A549 (cell line): ENCODE results near the gene KIF21B. TPM values are rescaled to one million over a fixed set of nuclear protein-coding genes. Genes with fewer than 3 reads are reported as not detected.
"Not testable (repeated sequence)": the region's sequence is repeated elsewhere in the genome, so short reads cannot be mapped to it uniquely, and the experiment has no call there.

Source experiments
- ATAC-seq, 2 experiments: fragments of 200-7000 bp in 1 of 2; fragments of >200 bp in 1 of 2; cut with Nextera tagmentation in 1 of 2; cut with Tn5 transposase in 1 of 2; 3 replicates each; pipeline versions ENCODE4 v1.8.0 to v1.9.1; 2018 to 2020; ENCODE audit warnings: mild to moderate bottlenecking in 1 of 2, moderate library complexity in 1 of 2
- CTCF ChIA-PET: fragments of 300-600 bp; sonication (Branson Sonifier 250); formaldehyde crosslinking; extraction: SDS; loops from one replicate; lab custom pipeline; 2021; ENCODE audit warnings: antibody characterized with exemption, inconsistent platforms; lab: Yijun Ruan, JAX
- POLR2A ChIA-PET: fragments of 350-600 bp; formaldehyde crosslinking; extraction: SDS; loops from one replicate; lab custom pipeline; 2021; ENCODE audit warnings: antibody characterized with exemption, inconsistent platforms; lab: Yijun Ruan, JAX
- DNase-seq, 2 experiments: peaks; one replicate each; pipeline versions ENCODE4 v3.0.0 to v3.0.0-alpha.2; 2011 to 2016; ENCODE audit warnings: low read depth in 1 of 2, low spot score in 1 of 2
- FAIRE-seq: peaks from 2 replicates; lab custom pipeline; 2011; peaks lifted over from hg19 to GRCh38; lab: Jason Lieb, UNC
- H3K27ac ChIP-seq, 2 experiments: fragments of >200 bp; sonication (Bioruptor Twin); formaldehyde crosslinking; 3 replicates each; pipeline ENCODE4 v1.5.1; 2016 to 2017
- H3K4me1 ChIP-seq: fragments of >200 bp; sonication (Bioruptor Twin); formaldehyde crosslinking; 3 replicates; pipeline ENCODE4 v1.6.1; 2016
- H3K4me2 ChIP-seq: fragments of >200 bp; sonication (Bioruptor Twin); formaldehyde crosslinking; 3 replicates; pipeline ENCODE4 v1.6.1; 2016
- H3K4me3 ChIP-seq: fragments of >200 bp; sonication (Bioruptor Twin); formaldehyde crosslinking; 3 replicates; pipeline ENCODE4 v1.5.1; 2016
- H3K9me3 ChIP-seq: fragments of >200 bp; sonication (Bioruptor Twin); formaldehyde crosslinking; 3 replicates; pipeline ENCODE4 v1.6.1; 2016
- CBX8 ChIP-seq: fragments of 200-600 bp; sonication (generic); IDR thresholded peaks from 2 replicates; pipeline ENCODE4 v1.6.1; 2016
- CHD4 ChIP-seq: fragments of 200-600 bp; sonication (generic); IDR thresholded peaks from 2 replicates; pipeline ENCODE4 v1.6.1; 2016; ENCODE audit warnings: antibody characterized with exemption, mild to moderate bottlenecking, borderline replicate concordance
- EHF ChIP-seq: fragments of 250-450 bp; sonication (Bioruptor Pico); IDR thresholded peaks from 2 replicates; pipeline ENCODE4 v1.5.0; 2020; ENCODE audit warnings: mild to moderate bottlenecking
- EHMT2 ChIP-seq: fragments of 200-600 bp; sonication (generic); IDR thresholded peaks from 2 replicates; pipeline ENCODE4 v1.6.1; 2016; ENCODE audit warnings: antibody characterized with exemption, low read depth, mild to moderate bottlenecking, moderate library complexity
- FOSB ChIP-seq: fragments of 250-450 bp; sonication (Bioruptor Pico); IDR thresholded peaks from 2 replicates; pipeline ENCODE4 v1.5.0; 2020; ENCODE audit warnings: mild to moderate bottlenecking, moderate library complexity
- FOXS1 ChIP-seq: fragments of 250-450 bp; sonication (Bioruptor Pico); IDR thresholded peaks from 2 replicates; pipeline ENCODE4 v1.5.0; 2020; ENCODE audit warnings: mild to moderate bottlenecking, moderate library complexity
- GATA3 ChIP-seq: IDR thresholded peaks from 2 replicates; pipeline ENCODE4 v1.6.1; 2012; ENCODE audit warnings: borderline replicate concordance
- HOXB13 ChIP-seq: fragments of 250-450 bp; sonication (Bioruptor Pico); IDR thresholded peaks from 2 replicates; pipeline ENCODE4 v1.5.0; 2020; ENCODE audit warnings: low read depth, mild to moderate bottlenecking, moderate library complexity
- KDM1A ChIP-seq: fragments of 200-600 bp; sonication (generic); IDR thresholded peaks from 2 replicates; pipeline ENCODE4 v1.6.1; 2016; ENCODE audit warnings: low read depth, mild to moderate bottlenecking
- KDM5A ChIP-seq: fragments of 200-600 bp; sonication (generic); IDR thresholded peaks from 2 replicates; pipeline ENCODE4 v1.6.1; 2016; ENCODE audit warnings: antibody characterized with exemption, mild to moderate bottlenecking
- MYC ChIP-seq: IDR thresholded peaks from 2 replicates; pipeline ENCODE4 v1.6.1; 2012; ENCODE audit warnings: mild to moderate bottlenecking, inconsistent platforms, low read length, improper control_type of control experiment, borderline replicate concordance
- NFE2L2 ChIP-seq: fragments of 150-350 bp; conservative IDR thresholded peaks from 2 replicates; pipeline ENCODE4 v1.6.1; 2014; ENCODE audit warnings: low read length
- POLR2AphosphoS2 ChIP-seq: conservative IDR thresholded peaks from 2 replicates; pipeline ENCODE4 v1.6.1; 2012; ENCODE audit warnings: low read length, improper control_type of control experiment, inconsistent platforms
- RCOR1 ChIP-seq: fragments of 150-350 bp; IDR thresholded peaks from 2 replicates; pipeline ENCODE4 v1.6.1; 2014; ENCODE audit warnings: antibody characterized with exemption, low read length, low read depth
- RFX5 ChIP-seq: fragments of 450-650 bp; IDR thresholded peaks from 2 replicates; pipeline ENCODE4 v1.7.1; 2014; ENCODE audit warnings: antibody characterized with exemption, mild to moderate bottlenecking, moderate library complexity
- SMC3 ChIP-seq: fragments of >200 bp; sonication (Bioruptor Twin); formaldehyde crosslinking; IDR thresholded peaks from 3 replicates; pipeline ENCODE4 v1.6.1; 2018; ENCODE audit warnings: inconsistent platforms
- TFCP2L1 ChIP-seq: fragments of 250-450 bp; sonication (Bioruptor Pico); IDR thresholded peaks from 2 replicates; pipeline ENCODE4 v1.5.0; 2021; ENCODE audit warnings: mild to moderate bottlenecking
- TP53 ChIP-seq: fragments of 250-450 bp; sonication (Bioruptor Pico); IDR thresholded peaks from 2 replicates; pipeline ENCODE4 v1.5.0; 2021; ENCODE audit warnings: mild to moderate bottlenecking, moderate library complexity
- ZFP36 ChIP-seq: fragments of 450-650 bp; IDR thresholded peaks from 2 replicates; pipeline ENCODE4 v1.6.1; 2014; ENCODE audit warnings: borderline replicate concordance; ENCODE audit not compliant: partially characterized antibody
- ZSCAN20 ChIP-seq: fragments of 250-450 bp; sonication (Bioruptor Pico); IDR thresholded peaks from 2 replicates; pipeline ENCODE4 v1.8.0; 2022; ENCODE audit warnings: mild to moderate bottlenecking, moderate library complexity
- WGBS: methylation state at CpG from one replicate; pipeline ENCODE4 v1.1.6; 2017; ENCODE audit errors: missing lambda C conversion rate; 5-methylcytosine and 5-hydroxymethylcytosine counted together
- polyA plus RNA-seq, 4 experiments: library from polyadenylated mRNA; depleted of rRNA in 3 of 4; stranded (reverse); fragments of >200 nt; fragmentation: RNase III in 1 of 4; extraction: RNeasy Plus Mini Kit Qiagen cat#74134 plus additional on column Dnase treatment in 1 of 4; gene quantifications; 2 replicates in 3 of 4; 3 replicates in 1 of 4; pipeline ENCODE4 v1.2.3, GENCODE V29; 2011 to 2017
- TF ChIP-seq, protein P1 (sequence below): IDR thresholded peaks from 2 replicates; pipeline ENCODE4 v1.6.1; 2012
- TF ChIP-seq, protein P2 (sequence below): fragments of 450-650 bp; IDR thresholded peaks from 2 replicates; pipeline ENCODE4 v1.6.1; 2014; ENCODE audit warnings: antibody characterized with exemption
- TF ChIP-seq, protein P3 (sequence below): fragments of 250-450 bp; sonication (Bioruptor Pico); IDR thresholded peaks from 2 replicates; pipeline ENCODE4 v1.5.0; 2020; ENCODE audit warnings: low read depth, mild to moderate bottlenecking, moderate library complexity
- TF ChIP-seq, protein P4 (sequence below): fragments of >200 bp; sonication (Bioruptor Twin); formaldehyde crosslinking; IDR thresholded peaks from 3 replicates; pipeline ENCODE4 v1.6.1; 2016
- TF ChIP-seq, protein P5 (sequence below): fragments of >200 bp; sonication (Bioruptor Twin); formaldehyde crosslinking; IDR thresholded peaks from 3 replicates; pipeline ENCODE4 v1.5.1; 2016

The KIF21B gene
- polyA plus RNA-seq, 2 of the 4 experiments (the other 2 are of a cell fraction) = 1.4 to 3.8 TPM

DNA sequence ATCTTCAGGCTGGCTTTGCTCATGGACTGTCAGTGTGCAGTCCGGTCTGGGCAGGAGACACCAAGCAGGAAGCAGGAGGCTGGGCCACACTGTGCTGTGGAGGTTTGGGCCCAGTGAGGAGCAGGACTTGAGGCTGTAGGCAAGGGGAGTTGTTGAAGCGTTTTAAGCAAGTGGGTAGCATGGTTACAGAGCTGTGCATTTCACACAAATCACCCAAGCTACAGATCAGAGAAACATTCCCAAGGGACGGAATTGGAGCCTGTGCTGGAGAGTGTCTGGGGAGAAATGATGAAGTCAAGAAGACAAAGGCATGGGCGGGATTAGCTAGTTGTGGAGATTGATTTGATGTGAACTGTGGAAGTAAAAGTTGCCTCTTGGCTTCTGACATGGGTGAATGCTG, 60.9 kb downstream of the KIF21B start (continued):
- TF ChIP-seq, protein P1, sequence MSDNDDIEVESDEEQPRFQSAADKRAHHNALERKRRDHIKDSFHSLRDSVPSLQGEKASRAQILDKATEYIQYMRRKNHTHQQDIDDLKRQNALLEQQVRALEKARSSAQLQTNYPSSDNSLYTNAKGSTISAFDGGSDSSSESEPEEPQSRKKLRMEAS = no peak
- TF ChIP-seq MYC (no peak), EHF (no peak), TFCP2L1 (CRISPR knock-in tag) (no peak), HOXB13 (CRISPR knock-in tag) (no peak), RCOR1 (no peak)

DNA sequence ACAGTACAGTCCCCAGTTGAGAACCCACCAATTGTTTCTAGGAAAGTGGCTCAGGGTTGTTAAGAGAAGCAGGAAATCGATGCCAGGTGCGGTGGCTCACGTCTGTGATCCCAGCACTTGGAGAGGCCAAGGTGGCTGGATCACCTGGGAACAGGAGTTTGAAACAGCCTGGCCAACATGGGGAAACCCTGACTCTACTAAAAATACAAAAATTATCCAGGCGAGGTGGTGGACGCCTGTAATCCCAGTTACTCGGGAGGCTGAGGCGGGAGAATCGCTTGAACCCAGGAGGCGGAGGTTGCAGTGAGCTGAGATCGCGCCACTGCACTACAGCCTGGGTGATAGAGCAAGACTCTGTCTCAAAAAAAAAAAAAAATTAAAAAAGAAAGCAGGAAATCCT, 61.4 kb downstream of the KIF21B start:
- ATAC-seq, H3K4me2 ChIP-seq, FAIRE-seq, POLR2A ChIA-PET, H3K4me1 ChIP-seq, DNase-seq, H3K4me3 ChIP-seq, H3K27ac ChIP-seq, H3K9me3 ChIP-seq: not testable (repeated sequence)
- WGBS = 93% methylated on average over 11 of the region's 11 CpGs
- CTCF ChIA-PET = interaction anchor here (0.6 to 7.6 kb wide), 3 partner anchors 10 to 88 kb away, joined by 3 to 51 read pairs (median 5); no protein-coding TSS in a partner anchor

DNA sequence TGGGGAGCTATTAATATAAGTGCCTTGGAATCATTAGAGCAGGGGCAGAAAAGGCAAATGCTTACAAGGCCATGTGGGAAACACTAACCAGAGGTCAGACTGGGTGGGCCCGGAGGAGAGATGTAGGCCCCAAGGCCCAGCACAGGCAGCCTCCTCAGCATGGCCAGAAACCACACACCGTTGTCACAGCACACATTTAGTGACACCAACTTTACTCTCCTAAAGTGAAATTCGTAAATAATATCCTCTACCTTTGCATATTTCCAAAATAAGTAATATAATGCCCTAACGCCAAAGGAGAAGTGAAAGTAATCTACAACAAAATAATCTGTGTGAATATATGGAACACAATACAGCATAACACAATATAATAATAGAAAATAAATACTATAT, 62.6 kb downstream of the KIF21B start:
- no peak for ATAC-seq
- no peak for FAIRE-seq
- WGBS = 82% methylated on average over 4 of the region's 4 CpGs
- TF ChIP-seq, protein P2, sequence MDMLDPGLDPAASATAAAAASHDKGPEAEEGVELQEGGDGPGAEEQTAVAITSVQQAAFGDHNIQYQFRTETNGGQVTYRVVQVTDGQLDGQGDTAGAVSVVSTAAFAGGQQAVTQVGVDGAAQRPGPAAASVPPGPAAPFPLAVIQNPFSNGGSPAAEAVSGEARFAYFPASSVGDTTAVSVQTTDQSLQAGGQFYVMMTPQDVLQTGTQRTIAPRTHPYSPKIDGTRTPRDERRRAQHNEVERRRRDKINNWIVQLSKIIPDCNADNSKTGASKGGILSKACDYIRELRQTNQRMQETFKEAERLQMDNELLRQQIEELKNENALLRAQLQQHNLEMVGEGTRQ = no peak
- TF ChIP-seq, protein P3, sequence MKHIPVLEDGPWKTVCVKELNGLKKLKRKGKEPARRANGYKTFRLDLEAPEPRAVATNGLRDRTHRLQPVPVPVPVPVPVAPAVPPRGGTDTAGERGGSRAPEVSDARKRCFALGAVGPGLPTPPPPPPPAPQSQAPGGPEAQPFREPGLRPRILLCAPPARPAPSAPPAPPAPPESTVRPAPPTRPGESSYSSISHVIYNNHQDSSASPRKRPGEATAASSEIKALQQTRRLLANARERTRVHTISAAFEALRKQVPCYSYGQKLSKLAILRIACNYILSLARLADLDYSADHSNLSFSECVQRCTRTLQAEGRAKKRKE (CRISPR knock-in tag) = no peak
- TF ChIP-seq NFE2L2 (no peak), EHF (no peak), FOXS1 (no peak), FOSB (no peak), ZSCAN20 (CRISPR knock-in tag) (no peak), EHMT2 (no peak), POLR2AphosphoS2 (no peak), RCOR1 (no peak), ZFP36 (no peak), SMC3 (no peak), GATA3 (no peak), KDM1A (no peak), CBX8 (no peak)
- TF ChIP-seq, protein P4, sequence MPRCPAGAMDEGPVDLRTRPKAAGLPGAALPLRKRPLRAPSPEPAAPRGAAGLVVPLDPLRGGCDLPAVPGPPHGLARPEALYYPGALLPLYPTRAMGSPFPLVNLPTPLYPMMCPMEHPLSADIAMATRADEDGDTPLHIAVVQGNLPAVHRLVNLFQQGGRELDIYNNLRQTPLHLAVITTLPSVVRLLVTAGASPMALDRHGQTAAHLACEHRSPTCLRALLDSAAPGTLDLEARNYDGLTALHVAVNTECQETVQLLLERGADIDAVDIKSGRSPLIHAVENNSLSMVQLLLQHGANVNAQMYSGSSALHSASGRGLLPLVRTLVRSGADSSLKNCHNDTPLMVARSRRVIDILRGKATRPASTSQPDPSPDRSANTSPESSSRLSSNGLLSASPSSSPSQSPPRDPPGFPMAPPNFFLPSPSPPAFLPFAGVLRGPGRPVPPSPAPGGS = no peak
- H3K4me1 ChIP-seq = no peaks in the 10 kb centered on the region
- ChIA-PET CTCF (interaction anchor here (1.1 to 7.6 kb wide), 3 partner anchors 11 to 154 kb away, joined by 4 to 51 read pairs (median 4); no protein-coding TSS in a partner anchor), POLR2A (no interaction called here)
- no peaks in the 10 kb centered on the region for H3K9me3 ChIP-seq
- DNase-seq = no peak
- no peak overlapping the region for H3K4me2 ChIP-seq
- H3K4me3 ChIP-seq = no peak overlapping the region
- H3K27ac ChIP-seq = no peak overlapping the region

DNA sequence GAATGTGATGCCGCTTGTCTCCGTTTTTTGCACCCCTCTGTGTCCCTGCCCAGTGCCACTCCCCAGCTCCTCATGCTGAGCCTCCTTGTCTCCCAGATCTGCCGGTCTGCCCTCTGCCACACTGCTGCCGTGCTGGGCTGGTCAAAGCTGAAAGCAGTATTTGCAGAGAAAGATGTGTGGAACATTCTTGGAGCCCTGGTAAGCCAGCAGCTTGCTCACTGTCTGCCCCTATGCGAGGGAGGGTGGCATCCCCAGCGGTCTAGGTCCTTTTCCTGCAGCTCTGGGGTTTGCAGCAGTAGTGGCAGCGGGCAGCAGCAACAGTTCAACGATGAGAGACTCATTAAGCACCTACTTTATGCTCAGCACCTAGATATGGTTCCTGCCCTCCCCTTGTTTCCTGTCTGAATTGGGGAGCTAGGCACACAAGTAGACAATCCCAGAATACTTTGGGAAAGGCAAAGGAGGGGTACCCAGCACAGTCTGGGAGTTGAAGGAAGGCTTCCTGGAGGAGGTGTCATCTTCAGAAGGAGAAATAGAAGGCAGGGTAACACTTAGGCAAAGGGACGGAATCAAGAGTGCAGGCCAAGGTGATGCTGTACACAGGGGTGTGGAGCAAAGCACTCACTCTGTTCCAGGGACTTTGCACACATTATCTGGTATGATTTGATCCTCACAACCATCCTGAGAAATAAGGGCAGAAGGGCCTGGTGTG, 63.1 kb downstream of the KIF21B start:
- no peak for DNase-seq
- FAIRE-seq = no peak
- no peak overlapping the region for H3K4me3 ChIP-seq
- ChIA-PET POLR2A (no interaction called here), CTCF (interaction anchor here (0.9 to 7.6 kb wide), 5 partner anchors 12 to 154 kb away, joined by 3 to 51 read pairs (median 4); no protein-coding TSS in a partner anchor)
- 59% methylated on average over 9 of the region's 9 CpGs for WGBS
- no peaks in the 10 kb centered on the region for H3K9me3 ChIP-seq
- no peak for ATAC-seq
- no peaks in the 10 kb centered on the region for H3K4me1 ChIP-seq
- H3K27ac ChIP-seq = no peak overlapping the region
- H3K4me2 ChIP-seq = no peak overlapping the region
- TF ChIP-seq, protein P5, sequence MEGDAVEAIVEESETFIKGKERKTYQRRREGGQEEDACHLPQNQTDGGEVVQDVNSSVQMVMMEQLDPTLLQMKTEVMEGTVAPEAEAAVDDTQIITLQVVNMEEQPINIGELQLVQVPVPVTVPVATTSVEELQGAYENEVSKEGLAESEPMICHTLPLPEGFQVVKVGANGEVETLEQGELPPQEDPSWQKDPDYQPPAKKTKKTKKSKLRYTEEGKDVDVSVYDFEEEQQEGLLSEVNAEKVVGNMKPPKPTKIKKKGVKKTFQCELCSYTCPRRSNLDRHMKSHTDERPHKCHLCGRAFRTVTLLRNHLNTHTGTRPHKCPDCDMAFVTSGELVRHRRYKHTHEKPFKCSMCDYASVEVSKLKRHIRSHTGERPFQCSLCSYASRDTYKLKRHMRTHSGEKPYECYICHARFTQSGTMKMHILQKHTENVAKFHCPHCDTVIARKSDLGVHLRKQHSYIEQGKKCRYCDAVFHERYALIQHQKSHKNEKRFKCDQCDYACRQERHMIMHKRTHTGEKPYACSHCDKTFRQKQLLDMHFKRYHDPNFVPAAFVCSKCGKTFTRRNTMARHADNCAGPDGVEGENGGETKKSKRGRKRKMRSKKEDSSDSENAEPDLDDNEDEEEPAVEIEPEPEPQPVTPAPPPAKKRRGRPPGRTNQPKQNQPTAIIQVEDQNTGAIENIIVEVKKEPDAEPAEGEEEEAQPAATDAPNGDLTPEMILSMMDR = no peak
- TF ChIP-seq RFX5 (no peak), TP53 (CRISPR knock-in tag) (no peak), KDM5A (no peak), CHD4 (no peak), ZFP36 (peak; percentile 58)
- TF ChIP-seq, protein P1 = no peak
